DOHH2 (cell line): Measurements from ENCODE around the gene RAC2.

Experiments
- H3F3A ChIP-seq: fragments of 200-600 bp; sonication (generic), shearing (Covaris generic); 2 replicates; pipeline ENCODE4 v1.6.0; 2016; ENCODE audit warnings: antibody characterized with exemption, mild to moderate bottlenecking; ENCODE audit not compliant: control insufficient read depth, insufficient read depth
- H3K27ac ChIP-seq: fragments of 200-600 bp; sonication (generic); 2 replicates; pipeline ENCODE4 v1.5.1; 2014; ENCODE audit warnings: low read depth, mild to moderate bottlenecking, low read length, moderate library complexity
- H3K27me3 ChIP-seq: fragments of 200-600 bp; sonication (generic); 2 replicates; pipeline ENCODE4 v1.6.1; 2014; ENCODE audit warnings: mild to moderate bottlenecking, low read length, mixed read lengths; ENCODE audit not compliant: control insufficient read depth
- H3K36me3 ChIP-seq: fragments of 200-600 bp; sonication (generic); 2 replicates; pipeline ENCODE4 v1.6.1; 2014; ENCODE audit warnings: mild to moderate bottlenecking, low read length, moderate library complexity, mixed read lengths; ENCODE audit not compliant: control insufficient read depth
- H3K4me1 ChIP-seq: fragments of 200-600 bp; sonication (generic); 2 replicates; pipeline ENCODE4 v1.6.1; 2014; ENCODE audit warnings: mild to moderate bottlenecking, low read length, mixed read lengths; ENCODE audit not compliant: control insufficient read depth
- H3K4me2 ChIP-seq: fragments of 200-600 bp; sonication (generic); 2 replicates; pipeline ENCODE4 v1.6.0; 2014; ENCODE audit warnings: mild to moderate bottlenecking, low read length, moderate library complexity
- H3K4me3 ChIP-seq: fragments of 200-600 bp; sonication (generic); 2 replicates; pipeline ENCODE4 v1.5.1; 2014; ENCODE audit warnings: mild to moderate bottlenecking, low read length, mixed read lengths
- H3K79me2 ChIP-seq: fragments of 200-600 bp; sonication (generic); 2 replicates; pipeline ENCODE4 v1.6.1; 2014; ENCODE audit warnings: mild to moderate bottlenecking, low read length, mixed read lengths; ENCODE audit not compliant: control insufficient read depth
- H3K9me2 ChIP-seq: fragments of 200-600 bp; sonication (generic); replicated peaks from 2 replicates; pipeline ENCODE4 v1.6.1; 2014; ENCODE audit warnings: mild to moderate bottlenecking, low read length, mixed read lengths; ENCODE audit not compliant: control insufficient read depth
- H3K9me3 ChIP-seq: fragments of 200-600 bp; sonication (generic); 2 replicates; pipeline ENCODE4 v1.6.1; 2014; ENCODE audit warnings: antibody characterized with exemption, low read length, mixed read lengths; ENCODE audit not compliant: control insufficient read depth, insufficient read depth
- H4K20me1 ChIP-seq: fragments of 200-600 bp; sonication (generic); 2 replicates; pipeline ENCODE4 v1.6.0; 2014; ENCODE audit warnings: low read depth, mild to moderate bottlenecking, antibody characterized with exemption, low read length, moderate library complexity; ENCODE audit not compliant: control insufficient read depth, insufficient read depth
- EZH2phosphoT487 ChIP-seq: fragments of 200-600 bp; sonication (generic); IDR thresholded peaks from 2 replicates; pipeline ENCODE4 v1.6.1; 2017; ENCODE audit warnings: borderline replicate concordance, mild to moderate bottlenecking, antibody characterized with exemption, low read length, moderate library complexity, mixed read lengths
- TF ChIP-seq, protein P1 (sequence below): fragments of 200-600 bp; sonication (generic); IDR thresholded peaks from one replicate; pipeline ENCODE4 v1.5.1; 2014; ENCODE audit warnings: antibody characterized with exemption, mild to moderate bottlenecking, low read depth, low read length; ENCODE audit not compliant: poor library complexity, severe bottlenecking

Gene RAC2

GRCh38 chr22:37195921-37196320 is 48.1 kb downstream of the RAC2 start:
- no peaks in the 10 kb centered on the region for H3K9me2 ChIP-seq
- H3K27me3 ChIP-seq: peaks cover 4% of the 10 kb centered on the region; the same call in 1 of the 2 replicates
- H3K4me2 ChIP-seq: no peak overlapping the region
- peaks cover 24% of the 10 kb centered on the region for H3K4me1 ChIP-seq
- no peaks in the 10 kb centered on the region; the same call in 1 of the 2 replicates for H3F3A ChIP-seq
- no peaks in the 10 kb centered on the region for H3K9me3 ChIP-seq
- H4K20me1 ChIP-seq: no peaks in the 10 kb centered on the region
- H3K4me3 ChIP-seq: no peak overlapping the region
- H3K27ac ChIP-seq: no peak overlapping the region
- H3K79me2 ChIP-seq: 0 out of 2 replicates have a peak, but pooled peaks cover 3% of the 10 kb centered on the region
- no peaks in the 10 kb centered on the region for H3K36me3 ChIP-seq
- no peak for TF ChIP-seq EZH2phosphoT487
- TF ChIP-seq, protein P1, sequence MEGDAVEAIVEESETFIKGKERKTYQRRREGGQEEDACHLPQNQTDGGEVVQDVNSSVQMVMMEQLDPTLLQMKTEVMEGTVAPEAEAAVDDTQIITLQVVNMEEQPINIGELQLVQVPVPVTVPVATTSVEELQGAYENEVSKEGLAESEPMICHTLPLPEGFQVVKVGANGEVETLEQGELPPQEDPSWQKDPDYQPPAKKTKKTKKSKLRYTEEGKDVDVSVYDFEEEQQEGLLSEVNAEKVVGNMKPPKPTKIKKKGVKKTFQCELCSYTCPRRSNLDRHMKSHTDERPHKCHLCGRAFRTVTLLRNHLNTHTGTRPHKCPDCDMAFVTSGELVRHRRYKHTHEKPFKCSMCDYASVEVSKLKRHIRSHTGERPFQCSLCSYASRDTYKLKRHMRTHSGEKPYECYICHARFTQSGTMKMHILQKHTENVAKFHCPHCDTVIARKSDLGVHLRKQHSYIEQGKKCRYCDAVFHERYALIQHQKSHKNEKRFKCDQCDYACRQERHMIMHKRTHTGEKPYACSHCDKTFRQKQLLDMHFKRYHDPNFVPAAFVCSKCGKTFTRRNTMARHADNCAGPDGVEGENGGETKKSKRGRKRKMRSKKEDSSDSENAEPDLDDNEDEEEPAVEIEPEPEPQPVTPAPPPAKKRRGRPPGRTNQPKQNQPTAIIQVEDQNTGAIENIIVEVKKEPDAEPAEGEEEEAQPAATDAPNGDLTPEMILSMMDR: no peak

GRCh38 chr22:37194750-37195149 is 49.3 kb downstream of the RAC2 start:
- H3K9me3 ChIP-seq: no peaks in the 10 kb centered on the region
- peaks cover 6% of the 10 kb centered on the region for H3K27me3 ChIP-seq
- no peaks in the 10 kb centered on the region for H3K36me3 ChIP-seq
- no peaks in the 10 kb centered on the region for H4K20me1 ChIP-seq
- no peak overlapping the region for H3K4me2 ChIP-seq
- peaks cover 13% of the 10 kb centered on the region for H3K4me1 ChIP-seq
- 0 out of 2 replicates have a peak, but pooled peaks cover 3% of the 10 kb centered on the region for H3K79me2 ChIP-seq
- H3K9me2 ChIP-seq: no peaks in the 10 kb centered on the region
- no peak overlapping the region for H3K27ac ChIP-seq
- H3K4me3 ChIP-seq: no peak overlapping the region
- TF ChIP-seq, protein P1: no peak
- no peak for TF ChIP-seq EZH2phosphoT487
- no peaks in the 10 kb centered on the region; the same call in 1 of the 2 replicates for H3F3A ChIP-seq

DNA sequence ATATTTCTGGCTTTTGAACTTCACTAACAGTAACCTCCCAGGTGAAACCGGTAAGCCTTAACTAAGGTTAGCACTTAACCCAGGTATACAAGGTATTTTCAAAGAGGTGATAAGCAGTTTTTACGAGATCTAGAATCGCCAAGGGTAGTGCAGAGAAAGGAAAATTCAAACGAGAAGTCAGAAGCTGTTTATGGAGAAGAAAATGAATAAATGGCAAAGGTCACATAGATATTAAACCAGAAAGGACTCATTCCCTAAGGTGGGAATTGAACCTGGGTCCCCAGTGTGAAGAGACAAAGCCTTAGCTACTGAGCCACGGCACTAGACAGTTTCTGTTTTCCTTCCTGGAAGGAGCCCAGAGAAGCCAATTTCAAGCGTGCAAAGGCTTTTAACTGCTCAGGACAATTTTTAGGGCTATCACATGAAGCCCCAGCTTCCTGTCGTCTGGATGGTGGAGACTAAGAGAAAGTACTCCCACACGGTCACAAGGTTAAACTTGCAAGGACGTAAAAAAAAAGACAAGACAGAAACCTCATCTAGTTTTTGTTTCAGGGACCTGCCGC is 50.4 kb downstream of the RAC2 start:
- no peaks in the 10 kb centered on the region; the same call in 1 of the 2 replicates for H3F3A ChIP-seq
- no peak overlapping the region for H3K4me2 ChIP-seq
- TF ChIP-seq EZH2phosphoT487: no peak
- TF ChIP-seq, protein P1: no peak
- no peaks in the 10 kb centered on the region for H3K9me3 ChIP-seq
- H3K4me1 ChIP-seq: peaks cover 5% of the 10 kb centered on the region
- H3K9me2 ChIP-seq: no peaks in the 10 kb centered on the region
- no peak overlapping the region for H3K4me3 ChIP-seq
- no peaks in the 10 kb centered on the region for H3K36me3 ChIP-seq
- H3K27me3 ChIP-seq: peaks cover 11% of the 10 kb centered on the region
- 0 out of 2 replicates have a peak, but pooled peaks cover under 1% of the 10 kb centered on the region for H3K79me2 ChIP-seq
- no peak overlapping the region for H3K27ac ChIP-seq
- H4K20me1 ChIP-seq: no peaks in the 10 kb centered on the region
